ENCODE data around the gene NOS1AP.

Gene NOS1AP

GRCh38 chr1:162185314-162186025 lies 116.0 kb downstream of the NOS1AP start:
- no peak overlapping the region for H3K27ac ChIP-seq (ENCODE audit: low read depth, low read length)
- H4K20me1 ChIP-seq (ENCODE audit: control insufficient read depth, insufficient read depth, low read depth, low read length) = no peaks in the 10 kb centered on the region
- H3F3A ChIP-seq (ENCODE audit: control insufficient read depth, insufficient read depth) = no peaks in the 10 kb centered on the region
- H3K9me2 ChIP-seq (replicated peaks; ENCODE audit: control insufficient read depth, low read length) = no peaks in the 10 kb centered on the region
- no peaks in the 10 kb centered on the region for H3K9me3 ChIP-seq (ENCODE audit: control insufficient read depth, insufficient read depth, low read length)
- H3K4me2 ChIP-seq (ENCODE audit: low read length) = no peak overlapping the region
- no peaks in the 10 kb centered on the region for H3K36me3 ChIP-seq (ENCODE audit: control insufficient read depth, low read length)
- no peak for TF ChIP-seq CTCF (IDR thresholded peaks at IDR 0.05; ENCODE audit: low read depth, low read length, poor library complexity, severe bottlenecking)
- H3K4me1 ChIP-seq (ENCODE audit: control insufficient read depth, low read length) = no peaks in the 10 kb centered on the region
- H3K4me3 ChIP-seq (ENCODE audit: low read length) = no peak overlapping the region
- H3K27me3 ChIP-seq (ENCODE audit: control insufficient read depth, low read length) = no peaks in the 10 kb centered on the region
- no peaks in the 10 kb centered on the region for H3K79me2 ChIP-seq (ENCODE audit: control insufficient read depth, low read length)

GRCh38 chr1:162186026-162186374 lies 116.5 kb downstream of the NOS1AP start:
- Histone ChIP-seq H3K36me3 (ENCODE audit: control insufficient read depth, low read length) (no peaks in the 10 kb centered on the region), H3K4me1 (ENCODE audit: control insufficient read depth, low read length) (no peaks in the 10 kb centered on the region), H3K79me2 (ENCODE audit: control insufficient read depth, low read length) (no peaks in the 10 kb centered on the region), H4K20me1 (ENCODE audit: control insufficient read depth, insufficient read depth, low read depth, low read length) (no peaks in the 10 kb centered on the region), H3K27ac (ENCODE audit: low read depth, low read length) (no peak overlapping the region), H3K27me3 (ENCODE audit: control insufficient read depth, low read length) (peaks cover 3% of the 10 kb centered on the region; the same call in 1 of the 2 replicates), H3K9me3 (ENCODE audit: control insufficient read depth, insufficient read depth, low read length) (no peaks in the 10 kb centered on the region), H3K4me3 (ENCODE audit: low read length) (no peak overlapping the region), H3K4me2 (ENCODE audit: low read length) (no peak overlapping the region), H3F3A (ENCODE audit: control insufficient read depth, insufficient read depth) (no peaks in the 10 kb centered on the region), H3K9me2 (replicated peaks; ENCODE audit: control insufficient read depth, low read length) (no peaks in the 10 kb centered on the region)
- TF ChIP-seq EZH2phosphoT487 (IDR thresholded peaks at IDR 0.05; ENCODE audit: borderline replicate concordance, low read length) (no peak), CTCF (IDR thresholded peaks at IDR 0.05; ENCODE audit: low read depth, low read length, poor library complexity, severe bottlenecking) (no peak)

GRCh38 chr1:162186406-162186805 lies 116.9 kb downstream of the NOS1AP start:
- no peaks in the 10 kb centered on the region for H3K4me1 ChIP-seq (ENCODE audit: control insufficient read depth, low read length)
- no peaks in the 10 kb centered on the region for H3K79me2 ChIP-seq (ENCODE audit: control insufficient read depth, low read length)
- no peaks in the 10 kb centered on the region for H3K36me3 ChIP-seq (ENCODE audit: control insufficient read depth, low read length)
- no peaks in the 10 kb centered on the region for H3K9me3 ChIP-seq (ENCODE audit: control insufficient read depth, insufficient read depth, low read length)
- H4K20me1 ChIP-seq (ENCODE audit: control insufficient read depth, insufficient read depth, low read depth, low read length) = no peaks in the 10 kb centered on the region
- H3K4me3 ChIP-seq (ENCODE audit: low read length) = no peak overlapping the region
- no peak overlapping the region for H3K27ac ChIP-seq (ENCODE audit: low read depth, low read length)
- H3F3A ChIP-seq (ENCODE audit: control insufficient read depth, insufficient read depth) = no peaks in the 10 kb centered on the region
- peaks cover 3% of the 10 kb centered on the region; the same call in 1 of the 2 replicates for H3K27me3 ChIP-seq (ENCODE audit: control insufficient read depth, low read length)
- TF ChIP-seq CTCF (IDR thresholded peaks at IDR 0.05; ENCODE audit: low read depth, low read length, poor library complexity, severe bottlenecking) (no peak), EZH2phosphoT487 (IDR thresholded peaks at IDR 0.05; ENCODE audit: borderline replicate concordance, low read length) (no peak)
- no peaks in the 10 kb centered on the region for H3K9me2 ChIP-seq (replicated peaks; ENCODE audit: control insufficient read depth, low read length)
- no peak overlapping the region for H3K4me2 ChIP-seq (ENCODE audit: low read length)

All from DOHH2 (cell line).